OCI-LY3 (cell line): ENCODE data around the gene NSUN3.

Experiments used
- H2AFZ ChIP-seq: fragments of 200-600, 300-600 bp; shearing (Covaris generic); 2 replicates; pipeline ENCODE4 v1.6.0; 2014; ENCODE audit warnings: antibody characterized with exemption, low read depth, low read length
- H3K27ac ChIP-seq: fragments of 200-600, 300-600 bp; sonication (generic); 2 replicates; pipeline ENCODE4 v1.5.1; 2014; ENCODE audit warnings: mild to moderate bottlenecking, low read length, moderate library complexity, mixed read lengths
- H3K27me3 ChIP-seq: fragments of 200-600, 300-600 bp; sonication (generic); 2 replicates; pipeline ENCODE4 v1.6.1; 2014; ENCODE audit warnings: low read depth, low read length, mixed read lengths
- H3K36me3 ChIP-seq: fragments of 200-600, 300-600 bp; sonication (generic); replicated peaks from 2 replicates; pipeline ENCODE3; 2014; ENCODE audit warnings: low read depth, low read length, mixed read lengths
- H3K4me1 ChIP-seq: fragments of 300-600, 200-600 bp; sonication (generic); 2 replicates; pipeline ENCODE4 v1.6.1; 2014; ENCODE audit warnings: low read length, mixed read lengths
- H3K4me2 ChIP-seq: fragments of 200-600, 300-600 bp; sonication (generic); 2 replicates; pipeline ENCODE4 v1.6.1; 2014; ENCODE audit warnings: low read length, mixed read lengths
- H3K4me3 ChIP-seq: fragments of 300-600, 200-600 bp; sonication (generic); 2 replicates; pipeline ENCODE4 v1.5.1; 2014; ENCODE audit warnings: antibody characterized with exemption, mild to moderate bottlenecking, low read length, moderate library complexity
- H3K79me2 ChIP-seq: fragments of 300-600, 200-600 bp; shearing (Covaris generic); 2 replicates; pipeline ENCODE4 v1.6.1; 2014; ENCODE audit warnings: mild to moderate bottlenecking, low read length, mixed read lengths
- H3K9ac ChIP-seq: fragments of 300-600, 200-600 bp; shearing (Covaris generic); 2 replicates; pipeline ENCODE4 v1.6.0; 2014; ENCODE audit warnings: mild to moderate bottlenecking, low read length, moderate library complexity
- H3K9me3 ChIP-seq: fragments of 200-600, 300-600 bp; shearing (Covaris generic); 2 replicates; pipeline ENCODE4 v1.6.1; 2014; ENCODE audit warnings: low read length, mixed read lengths; ENCODE audit not compliant: insufficient read depth
- H4K20me1 ChIP-seq: fragments of 200-600, 300-600 bp; sonication (generic); 2 replicates; pipeline ENCODE4 v1.6.1; 2016; ENCODE audit warnings: low read length, mixed read lengths; ENCODE audit not compliant: insufficient read depth
- CTCF ChIP-seq: fragments of 200-600, 300-600 bp; sonication (generic); IDR thresholded peaks from 2 replicates; pipeline ENCODE4 v1.5.1; 2014; ENCODE audit warnings: antibody characterized with exemption, low read length, low read depth
- EZH2phosphoT487 ChIP-seq: fragments of 200-600 bp; shearing (Covaris generic); IDR thresholded peaks from 2 replicates; pipeline ENCODE4 v1.6.1; 2018; ENCODE audit warnings: antibody characterized with exemption, mixed run types, low read depth

The NSUN3 gene

GRCh38 chr3:94167346-94167745 is 104.5 kb downstream of the NSUN3 start:
- H3K9me3 ChIP-seq, result no peaks in the 10 kb centered on the region
- no peaks in the 10 kb centered on the region for H3K79me2 ChIP-seq
- no peaks in the 10 kb centered on the region for H4K20me1 ChIP-seq
- no peak overlapping the region for H3K27ac ChIP-seq
- no peaks in the 10 kb centered on the region for H3K36me3 ChIP-seq
- no peak overlapping the region for H3K9ac ChIP-seq
- H3K4me1 ChIP-seq, result peaks cover 12% of the 10 kb centered on the region
- H3K4me3 ChIP-seq, result no peak overlapping the region
- H3K27me3 ChIP-seq, result no peaks in the 10 kb centered on the region
- H3K4me2 ChIP-seq, result no peak overlapping the region
- no peak overlapping the region for H2AFZ ChIP-seq
- TF ChIP-seq EZH2phosphoT487 (no peak), CTCF (no peak)

GRCh38 chr3:94167796-94168195 is 104.9 kb downstream of the NSUN3 start:
- Histone ChIP-seq H3K27me3 (no peaks in the 10 kb centered on the region), H2AFZ (no peak overlapping the region), H3K9ac (no peak overlapping the region), H3K9me3 (no peaks in the 10 kb centered on the region), H3K27ac (no peak overlapping the region), H3K4me2 (no peak overlapping the region), H4K20me1 (no peaks in the 10 kb centered on the region), H3K79me2 (no peaks in the 10 kb centered on the region), H3K4me3 (no peak overlapping the region), H3K36me3 (no peaks in the 10 kb centered on the region), H3K4me1 (peaks cover 7% of the 10 kb centered on the region)
- no peak for TF ChIP-seq CTCF

- Histone ChIP-seq H3K27ac (no peak overlapping the region), H3K4me2 (no peak overlapping the region), H3K4me3 (no peak overlapping the region), H3K9ac (no peak overlapping the region), H3K4me1 (no peaks in the 10 kb centered on the region), H4K20me1 (no peaks in the 10 kb centered on the region), H3K9me3 (no peaks in the 10 kb centered on the region), H2AFZ (no peak overlapping the region), H3K36me3 (no peaks in the 10 kb centered on the region), H3K79me2 (no peaks in the 10 kb centered on the region), H3K27me3 (no peaks in the 10 kb centered on the region)
- no peak for TF ChIP-seq CTCF
- no peak for TF ChIP-seq EZH2phosphoT487
Observed at GRCh38 chr3:94171954-94172353, 109.1 kb downstream of the NSUN3 start.

GRCh38 chr3:94172695-94173310 is 109.9 kb downstream of the NSUN3 start:
- H4K20me1 ChIP-seq, result no peaks in the 10 kb centered on the region

More at GRCh38 chr3:94172695-94173310, 109.9 kb downstream of the NSUN3 start:
- H3K27me3 ChIP-seq, result no peaks in the 10 kb centered on the region
- no peaks in the 10 kb centered on the region for H3K36me3 ChIP-seq
- H3K9me3 ChIP-seq, result no peaks in the 10 kb centered on the region
- 0 out of 2 replicates have a peak overlapping the region, but pooled peaks have one; percentile 12 for H2AFZ ChIP-seq
- no peaks in the 10 kb centered on the region for H3K79me2 ChIP-seq
- no peak overlapping the region for H3K4me2 ChIP-seq
- no peak overlapping the region for H3K4me3 ChIP-seq
- H3K4me1 ChIP-seq, result no peaks in the 10 kb centered on the region
- TF ChIP-seq CTCF (no peak), EZH2phosphoT487 (no peak)
- no peak overlapping the region for H3K27ac ChIP-seq
- H3K9ac ChIP-seq, result no peak overlapping the region
